Stimulated activated CD4-positive, alpha-beta T cell treated with anti-CD3 and anti-CD28 coated beads, Interleukin-15, amount 100 ng/mL, for 24 hours (primary cell): ENCODE data around the gene BCL2L12.

Source experiments
- DNase-seq: peaks from one replicate; pipeline ENCODE4 v3.0.0-alpha.2; 2020

BCL2L12 gene

DNA sequence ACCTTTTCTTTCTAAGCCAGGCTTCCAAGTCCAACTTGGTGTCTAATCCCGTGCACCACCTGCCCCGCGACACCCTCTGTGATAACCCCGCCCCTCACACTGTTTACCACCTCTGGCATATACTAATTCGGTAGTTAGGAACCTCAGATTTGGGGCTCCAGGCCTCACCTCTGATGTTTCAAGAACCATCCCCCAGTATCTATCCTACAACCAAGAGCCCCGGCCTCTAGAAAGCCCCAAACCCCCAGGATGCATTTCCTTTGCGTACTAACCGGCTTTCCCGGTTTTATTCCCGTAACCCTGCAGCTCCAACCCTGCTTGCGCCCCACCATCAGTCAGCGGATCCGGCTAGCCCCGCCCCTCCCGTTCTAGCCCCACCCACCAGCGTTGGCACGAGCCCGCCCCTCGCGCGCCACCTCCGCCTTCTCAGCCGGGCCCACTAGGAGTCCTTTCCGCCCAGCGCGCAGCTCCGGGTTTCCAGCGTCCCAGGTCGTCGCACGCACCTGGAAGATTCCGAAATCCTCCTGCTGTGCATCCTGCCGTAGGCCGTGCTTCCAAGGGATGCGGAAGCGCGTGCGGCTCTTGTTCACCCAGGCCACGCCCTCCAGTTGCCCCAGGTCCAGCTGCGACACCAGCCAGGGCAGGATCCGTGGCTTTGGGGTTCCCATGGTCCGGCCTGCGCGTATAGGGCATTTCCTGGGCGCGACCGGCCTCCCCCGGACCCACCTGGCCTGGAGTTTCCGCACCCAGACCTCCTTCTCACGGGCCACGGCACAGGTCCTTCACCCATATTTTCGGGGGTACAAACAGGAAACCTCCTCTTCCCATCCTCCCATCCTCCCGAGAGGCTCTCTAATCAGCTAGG, 1.3 kb upstream of the BCL2L12 start:
- DNase-seq: peak; percentile 95

DNA sequence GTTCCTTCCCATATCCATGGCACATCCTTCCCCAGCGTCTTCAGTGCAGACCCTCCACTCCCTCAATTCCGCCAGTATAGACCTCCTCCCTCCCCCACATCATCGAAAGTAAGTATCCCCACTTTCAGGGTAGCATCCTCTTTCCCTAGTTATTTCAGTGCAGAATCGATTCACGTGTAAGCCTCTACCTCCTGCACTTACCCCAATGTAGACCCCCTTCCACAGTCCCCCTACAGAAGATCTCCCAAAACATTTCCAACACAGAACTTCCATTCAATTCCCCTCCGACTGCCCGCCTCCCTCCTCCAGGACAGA, 740 bp upstream of the BCL2L12 start:
- DNase-seq: no peak

DNA sequence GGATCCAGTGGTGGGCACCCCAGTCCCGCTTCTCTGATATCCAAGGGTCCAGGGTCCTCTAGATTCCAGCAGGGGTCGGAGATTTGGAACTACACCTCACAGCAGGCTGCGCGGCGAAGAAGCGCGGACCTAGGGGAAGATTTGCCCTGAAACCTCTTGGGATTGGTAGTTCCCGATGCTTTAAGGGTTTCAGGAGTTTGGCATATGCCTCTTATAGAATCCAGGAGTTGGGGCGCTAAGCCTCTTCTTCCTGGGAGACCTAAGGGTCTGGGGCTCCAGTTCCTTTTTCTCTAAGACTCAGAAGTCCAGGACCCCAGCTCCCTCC, 349 bp downstream of the BCL2L12 start:
- DNase-seq: no peak

DNA sequence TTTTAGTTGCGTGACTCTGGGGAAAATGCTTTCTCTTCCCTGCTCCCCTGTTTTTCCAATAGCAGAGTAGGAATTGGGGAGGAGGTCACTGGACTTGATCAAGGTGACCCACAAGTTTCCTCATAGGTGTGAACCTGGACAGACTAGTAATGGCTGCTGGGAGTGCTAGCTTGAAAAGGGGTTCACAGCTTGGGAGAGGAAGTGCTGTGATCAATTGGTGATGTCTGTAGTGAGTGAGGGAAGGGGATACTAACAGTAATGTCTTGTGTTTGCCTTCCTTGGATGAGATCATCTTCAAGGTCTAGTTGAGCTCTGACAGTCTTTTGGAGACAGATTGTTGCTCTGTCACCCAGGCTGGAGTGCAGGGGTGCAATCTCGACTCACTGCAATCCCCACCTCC, 1.7 kb downstream of the BCL2L12 start:
- DNase-seq: no peak

DNA sequence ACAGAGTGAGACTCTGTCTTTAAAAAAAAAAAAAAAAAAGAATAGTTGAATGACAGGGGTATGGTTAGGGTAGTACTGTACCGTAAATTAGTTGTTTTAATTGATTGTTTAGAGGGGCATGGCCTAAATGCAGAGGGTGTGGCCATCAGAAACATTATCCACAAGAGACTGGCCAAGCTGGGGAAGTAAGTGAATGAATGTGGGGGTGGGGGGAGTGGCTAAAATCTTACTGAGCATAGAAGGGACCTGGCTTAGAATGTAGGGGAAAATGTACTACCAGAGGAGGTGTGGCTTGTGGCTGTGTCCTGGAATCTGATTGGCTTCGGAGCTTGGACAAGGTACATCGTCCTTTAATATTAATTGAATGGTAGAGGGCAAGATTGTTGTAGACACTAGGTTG, 3.8 kb downstream of the BCL2L12 start:
- no peak for DNase-seq

DNA sequence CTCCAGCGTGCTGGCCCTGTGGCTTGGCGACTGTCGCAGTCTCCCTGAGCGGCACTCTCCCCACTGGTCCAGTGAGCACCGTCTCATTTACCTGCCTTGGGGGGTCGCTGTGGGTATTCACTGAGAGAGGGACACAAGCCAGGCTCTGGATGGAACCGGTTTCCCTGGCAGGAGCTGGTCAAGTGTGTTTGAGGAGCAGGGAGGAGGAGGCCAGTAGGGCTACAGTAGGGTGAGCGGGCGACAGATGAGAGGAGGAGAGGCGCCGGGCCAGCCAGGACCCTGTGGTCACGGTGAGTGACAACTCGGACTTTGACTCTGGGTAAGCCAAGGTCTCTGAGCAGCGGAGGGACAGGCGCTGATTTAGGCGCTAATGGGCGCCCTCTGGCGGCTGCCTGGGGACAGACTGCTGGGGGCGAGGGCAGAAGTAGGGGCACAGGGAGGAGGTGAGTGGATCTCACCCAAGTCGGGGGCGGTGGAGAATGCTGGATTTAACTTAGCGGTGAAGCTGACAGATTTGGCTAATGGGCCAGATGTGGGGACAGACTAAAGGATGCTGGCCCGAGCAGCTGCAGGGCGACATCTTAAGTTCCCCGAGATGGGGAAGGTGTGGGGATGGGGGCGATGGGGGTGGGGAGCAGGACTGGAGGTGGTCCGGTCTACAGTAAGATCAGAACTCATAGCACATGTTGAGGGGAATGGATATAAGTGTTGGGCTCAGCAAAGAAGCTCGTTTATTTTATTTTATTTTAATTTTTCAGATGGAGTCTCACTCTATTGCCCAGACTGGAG, 6.6 kb downstream of the BCL2L12 start:
- peak; percentile 83 for DNase-seq

DNA sequence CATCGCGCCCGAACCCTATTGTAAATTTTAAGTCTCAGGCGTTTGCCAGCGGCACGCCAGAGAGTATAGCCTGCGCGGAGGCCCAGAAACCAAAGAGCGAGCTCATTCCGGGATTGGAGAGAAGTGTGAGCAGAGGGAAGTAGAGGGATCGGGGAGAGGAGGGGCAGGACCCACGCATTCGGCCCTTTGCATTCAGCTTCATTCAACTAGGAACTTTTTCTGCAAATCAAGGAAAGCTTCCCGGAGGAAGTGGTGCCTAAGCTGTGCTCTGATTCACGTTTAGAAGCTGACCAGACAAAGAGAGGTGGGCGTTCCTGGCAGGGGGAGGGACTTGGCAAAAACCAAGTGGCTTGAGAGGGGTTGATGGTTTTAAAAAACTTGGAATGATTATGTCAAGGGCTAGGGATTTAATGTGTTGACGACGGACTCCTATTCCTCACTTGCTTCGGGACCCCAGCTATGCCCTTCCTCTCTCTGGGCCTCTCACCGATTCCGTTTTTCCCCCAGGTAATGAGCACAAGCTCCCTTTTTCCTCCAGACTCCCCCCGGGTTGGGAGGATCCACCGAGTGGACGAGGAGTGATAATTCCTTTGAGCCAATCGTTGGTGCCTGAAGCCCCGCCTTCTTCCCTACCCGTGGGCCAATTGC, 10.5 kb downstream of the BCL2L12 start:
- DNase-seq: no peak

DNA sequence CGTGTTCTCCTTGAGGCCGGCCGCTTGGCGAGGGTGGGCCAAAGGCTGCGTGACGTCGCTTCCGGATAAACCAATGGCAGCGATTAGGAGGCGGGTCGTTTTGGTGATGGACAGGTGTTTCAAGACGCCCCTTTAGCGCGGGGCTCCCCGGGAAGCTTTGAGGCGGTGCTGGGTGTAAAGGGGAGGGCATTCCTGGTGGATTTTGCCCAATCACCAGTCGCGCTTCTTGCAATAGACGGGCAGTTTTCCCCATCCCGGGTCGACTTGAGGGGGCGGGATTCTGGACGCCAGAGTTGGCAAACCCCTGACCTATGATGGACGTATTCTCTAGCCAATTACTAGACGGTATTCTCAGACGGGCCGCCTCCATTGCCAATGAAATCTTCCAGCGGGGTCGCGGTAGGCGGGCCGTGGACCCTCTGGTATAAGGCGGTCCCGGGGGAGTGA, 11.1 kb downstream of the BCL2L12 start:
- peak; percentile 99 for DNase-seq

DNA sequence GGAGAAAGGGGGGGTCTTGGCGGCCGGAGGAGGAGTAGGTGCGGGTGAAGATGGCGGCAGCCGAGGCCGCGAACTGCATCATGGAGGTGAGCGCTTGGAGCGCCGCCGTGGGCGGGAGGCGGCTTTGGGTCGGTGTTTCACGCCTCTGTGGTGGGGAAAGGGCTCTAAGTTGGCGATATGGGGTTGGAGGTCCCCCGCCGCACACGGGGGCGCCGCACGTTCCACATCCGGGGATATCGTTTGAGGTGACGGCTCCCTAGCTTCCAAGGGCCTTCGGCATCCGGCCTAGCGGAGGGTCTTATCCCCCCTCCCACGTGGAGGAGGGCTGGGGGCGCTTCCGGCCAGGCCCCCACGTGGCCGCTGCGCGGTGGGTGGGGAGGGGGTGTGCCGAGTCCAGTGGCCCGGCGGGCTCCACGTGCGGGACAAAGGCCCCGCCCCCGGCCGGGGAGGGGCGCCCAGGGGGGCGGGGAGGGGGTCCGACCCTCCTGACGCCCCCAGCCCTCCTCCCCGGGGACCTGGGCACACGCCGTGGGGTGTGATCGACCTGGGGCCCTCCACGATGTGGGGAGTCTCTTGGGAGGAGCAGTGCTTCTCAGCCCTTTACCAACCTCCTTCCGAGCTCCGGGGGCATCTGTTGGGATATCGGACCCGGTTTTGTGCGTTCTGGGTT, 11.6 kb downstream of the BCL2L12 start, which contains the start of gene PRMT1:
PRMT1 (plus strand) TSS at position 41 of the 670 bp plus-strand sequence; CDS start at position 51, 10 bp downstream.
- peak; percentile 72 for DNase-seq

DNA sequence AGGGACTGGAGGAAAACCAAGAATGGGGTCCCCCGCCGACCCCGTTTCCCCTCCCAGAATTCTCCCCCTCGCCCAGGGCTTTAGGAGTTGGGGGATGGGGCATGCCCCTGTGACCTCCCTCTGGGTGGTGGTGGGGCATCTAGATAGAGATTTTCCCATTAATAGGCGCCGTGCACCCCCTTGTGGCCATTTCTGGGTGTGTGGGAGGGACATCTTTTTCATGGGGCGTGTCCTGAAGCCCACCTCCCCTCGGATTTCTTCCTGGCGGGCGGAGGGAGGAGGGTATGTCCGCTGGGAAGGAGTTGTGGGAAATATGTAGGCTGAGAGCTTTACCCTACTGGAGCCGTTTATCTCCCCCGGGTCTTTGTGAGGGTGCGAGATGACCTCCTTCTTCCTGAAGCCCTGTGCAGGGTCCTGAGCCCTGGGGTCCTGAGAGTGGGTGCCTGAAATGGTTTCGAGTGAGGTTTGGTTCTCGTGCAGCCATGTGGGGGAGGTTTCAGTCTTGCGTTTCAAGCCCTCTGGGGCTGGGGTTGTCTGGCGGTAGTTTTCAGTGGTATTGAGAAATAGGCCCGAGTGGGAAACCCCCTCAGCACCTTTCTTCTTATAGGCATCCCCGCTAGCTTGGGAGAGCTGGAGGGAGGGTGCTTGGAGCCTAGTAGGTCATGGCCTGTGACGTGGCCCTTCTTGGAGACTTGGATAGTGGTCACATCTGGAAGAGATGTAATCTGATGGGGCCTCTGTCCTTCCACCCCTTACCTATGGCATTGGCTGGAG, 12.4 kb downstream of the BCL2L12 start:
- DNase-seq: peak; percentile 85

DNA sequence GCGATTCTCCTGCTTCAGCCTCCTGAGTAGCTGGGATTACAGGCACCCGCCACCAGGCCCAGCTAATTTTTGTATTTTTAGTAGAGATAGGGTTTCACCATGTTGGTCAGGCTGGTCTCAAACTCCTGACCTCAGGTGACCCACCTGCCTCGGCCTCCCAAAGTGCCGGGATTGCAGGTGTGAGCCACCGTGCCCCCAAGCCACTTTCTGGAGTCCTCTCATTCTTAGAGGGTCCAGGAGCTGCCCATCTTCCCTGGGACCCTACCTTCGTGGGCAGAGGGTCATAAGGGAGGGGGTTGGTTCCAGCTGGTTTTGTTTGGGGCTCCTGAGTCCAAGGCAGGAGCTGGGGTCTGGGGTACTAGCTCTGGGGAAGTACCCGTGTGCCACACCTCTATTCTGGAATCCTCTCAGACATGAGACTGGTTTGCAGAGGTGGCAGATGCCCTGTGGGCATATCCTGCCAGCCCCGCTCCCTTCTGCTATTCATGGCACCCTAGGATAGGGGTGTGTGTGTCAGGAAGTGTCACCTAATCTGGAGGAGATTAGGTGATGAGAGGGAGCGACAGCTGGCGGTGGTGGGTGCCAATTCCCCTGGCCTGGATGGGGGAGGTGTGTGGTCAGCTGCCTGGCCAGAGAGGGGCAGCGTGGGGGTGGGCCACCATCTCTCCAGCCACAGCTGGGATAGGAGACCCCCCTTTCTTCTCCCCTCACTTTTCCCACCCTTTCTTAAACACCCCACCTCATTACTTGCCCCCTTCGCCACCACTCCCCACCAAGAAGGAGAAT, 13.4 kb downstream of the BCL2L12 start:
- DNase-seq: no peak

DNA sequence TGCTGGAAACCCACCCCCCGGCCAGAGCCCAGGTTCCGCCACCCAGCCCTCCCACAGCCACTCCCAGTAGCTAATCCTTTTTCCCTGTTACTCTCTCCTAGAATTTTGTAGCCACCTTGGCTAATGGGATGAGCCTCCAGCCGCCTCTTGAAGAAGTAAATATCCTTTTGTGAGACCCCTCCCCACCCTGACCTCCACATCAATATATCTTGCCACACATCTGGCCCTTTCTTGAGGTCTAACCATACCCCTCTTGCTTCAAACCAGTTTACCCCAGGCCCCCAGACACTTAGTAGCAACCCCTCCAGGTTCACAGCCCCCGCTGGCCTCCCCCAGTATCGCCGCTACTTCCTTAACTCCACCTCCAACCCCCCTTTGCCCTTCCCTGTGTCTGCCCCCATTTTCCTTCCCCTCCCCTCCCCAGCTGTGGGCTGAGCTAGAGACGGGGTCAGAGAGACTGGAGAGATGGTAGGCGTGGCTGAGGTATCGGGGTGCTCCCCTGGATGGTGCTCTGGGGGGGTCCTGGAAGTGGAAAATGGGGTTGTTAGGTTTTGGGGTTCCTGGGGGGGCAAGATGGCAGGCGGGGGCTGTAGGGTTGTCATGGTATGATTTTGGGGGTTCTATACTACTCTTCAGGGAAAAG, 14.2 kb downstream of the BCL2L12 start:
- DNase-seq: no peak

DNA sequence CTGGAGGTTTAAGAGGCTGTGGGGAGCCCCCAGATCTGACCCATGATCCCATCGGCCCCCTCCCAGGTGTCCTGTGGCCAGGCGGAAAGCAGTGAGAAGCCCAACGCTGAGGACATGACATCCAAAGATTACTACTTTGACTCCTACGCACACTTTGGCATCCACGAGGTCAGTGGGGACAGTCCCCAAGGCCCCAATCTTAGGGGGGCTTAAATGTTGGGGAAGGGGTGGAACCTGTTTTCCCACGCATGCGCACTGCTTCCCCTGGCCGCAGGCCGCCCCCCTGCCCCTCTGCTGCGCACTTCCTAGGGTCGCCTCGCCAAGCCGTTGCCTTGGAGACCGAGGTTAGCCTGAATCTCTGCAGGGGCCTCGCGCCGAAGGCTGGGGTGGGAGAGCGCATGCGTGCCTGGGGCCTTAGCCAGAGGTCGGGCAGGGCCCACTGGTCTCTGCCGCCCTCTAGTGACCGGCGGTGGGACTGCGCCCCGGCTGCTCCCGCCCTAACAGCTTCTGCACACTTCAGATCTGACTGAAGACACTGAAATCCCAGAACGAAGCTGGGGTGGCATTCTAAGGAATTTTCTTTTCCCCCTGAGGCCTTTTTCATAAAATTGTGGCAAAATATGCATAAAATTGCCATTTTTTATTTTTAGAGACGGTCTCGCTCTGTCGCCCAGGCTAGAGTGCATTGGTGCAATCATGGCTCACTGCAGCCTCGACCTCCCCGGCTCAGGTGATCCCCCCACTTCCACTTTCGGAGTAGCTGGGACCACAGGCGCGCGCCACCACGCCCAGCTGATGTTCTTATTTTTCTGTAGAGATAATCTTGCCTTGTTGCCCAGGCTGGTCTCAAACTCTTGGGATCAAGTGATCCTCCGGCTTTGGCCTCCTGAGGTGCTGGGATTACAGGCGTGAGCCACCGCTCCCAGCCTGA, 15.0 kb downstream of the BCL2L12 start:
- peak; percentile 97 for DNase-seq

DNA sequence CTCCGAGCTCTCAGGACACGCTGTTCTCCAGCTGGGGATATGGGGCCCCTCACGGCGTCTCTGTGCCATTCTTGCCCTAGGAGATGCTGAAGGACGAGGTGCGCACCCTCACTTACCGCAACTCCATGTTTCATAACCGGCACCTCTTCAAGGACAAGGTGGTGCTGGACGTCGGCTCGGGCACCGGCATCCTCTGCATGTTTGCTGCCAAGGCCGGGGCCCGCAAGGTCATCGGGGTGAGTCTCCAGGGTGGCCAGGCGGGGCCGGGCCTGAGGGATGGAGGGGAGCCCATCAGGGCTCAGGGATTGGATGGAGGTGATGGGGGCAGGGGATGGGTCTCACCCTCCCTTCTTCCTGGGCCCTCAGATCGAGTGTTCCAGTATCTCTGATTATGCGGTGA, 16.1 kb downstream of the BCL2L12 start:
- no peak for DNase-seq

DNA sequence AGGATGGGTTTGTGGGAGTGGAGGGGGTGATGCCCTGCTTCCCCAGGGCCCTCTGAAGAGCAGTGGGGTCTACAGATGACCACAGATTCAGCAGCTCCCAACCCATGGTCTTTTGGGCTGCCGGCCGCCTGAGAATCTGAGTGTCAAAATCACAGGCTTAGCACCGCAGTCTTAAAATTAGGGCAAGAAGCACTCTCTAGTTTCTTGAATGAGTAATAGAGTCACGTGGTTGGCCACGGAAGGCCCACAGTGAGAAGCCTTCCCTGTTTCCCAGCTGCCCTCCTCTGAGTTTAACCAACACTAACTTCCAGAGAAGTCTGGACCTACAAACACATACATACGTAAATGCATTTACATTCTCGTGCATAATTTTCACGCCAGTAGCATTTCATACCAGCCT, 16.5 kb downstream of the BCL2L12 start:
- no peak for DNase-seq

DNA sequence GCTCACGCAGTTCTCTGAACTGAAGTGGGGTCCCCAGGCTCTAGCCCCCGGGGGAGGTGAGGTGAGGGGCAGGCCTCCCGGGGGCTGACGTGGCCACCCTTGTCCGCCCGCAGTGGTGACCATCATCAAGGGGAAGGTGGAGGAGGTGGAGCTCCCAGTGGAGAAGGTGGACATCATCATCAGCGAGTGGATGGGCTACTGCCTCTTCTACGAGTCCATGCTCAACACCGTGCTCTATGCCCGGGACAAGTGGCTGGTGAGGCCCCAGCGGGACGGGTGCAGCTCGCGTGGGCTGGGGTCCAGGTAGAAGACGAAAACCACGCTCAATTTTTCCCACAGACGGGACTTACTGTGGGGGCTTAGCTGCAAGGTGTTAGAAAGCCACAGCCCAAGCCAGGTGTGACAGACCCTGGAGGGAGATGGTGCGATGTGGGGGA, 18.1 kb downstream of the BCL2L12 start:
- no peak for DNase-seq

DNA sequence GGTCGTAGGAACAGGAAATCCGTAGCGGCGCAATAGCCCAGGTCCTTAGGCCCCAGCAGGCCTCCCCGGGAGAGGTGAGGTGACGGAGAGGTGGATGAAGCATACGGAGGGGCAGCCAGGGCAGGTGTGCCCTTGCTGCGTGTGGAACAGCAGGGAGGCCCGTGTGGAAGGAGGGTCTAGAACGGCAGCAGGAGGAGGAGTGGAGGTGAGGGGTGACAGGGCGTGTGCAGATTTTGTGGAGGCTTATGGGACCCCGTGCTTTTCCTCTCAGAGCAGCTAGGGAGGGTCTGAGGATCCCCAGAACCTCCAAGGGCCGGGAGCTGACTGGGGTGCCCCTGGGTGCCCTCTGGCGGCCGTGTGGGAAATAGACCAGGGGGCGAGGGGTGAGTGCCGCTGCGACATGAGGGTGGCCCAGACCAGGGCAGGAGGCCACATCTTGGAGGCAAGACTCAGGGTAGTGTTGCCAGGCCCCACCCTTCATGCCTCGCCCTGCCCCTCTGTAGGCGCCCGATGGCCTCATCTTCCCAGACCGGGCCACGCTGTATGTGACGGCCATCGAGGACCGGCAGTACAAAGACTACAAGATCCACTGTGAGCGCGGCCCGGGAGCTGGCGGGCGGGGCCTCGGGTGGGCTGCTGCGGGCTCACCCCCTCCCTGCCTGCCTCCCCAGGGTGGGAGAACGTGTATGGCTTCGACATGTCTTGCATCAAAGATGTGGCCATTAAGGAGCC, 18.7 kb downstream of the BCL2L12 start:
- no peak for DNase-seq

DNA sequence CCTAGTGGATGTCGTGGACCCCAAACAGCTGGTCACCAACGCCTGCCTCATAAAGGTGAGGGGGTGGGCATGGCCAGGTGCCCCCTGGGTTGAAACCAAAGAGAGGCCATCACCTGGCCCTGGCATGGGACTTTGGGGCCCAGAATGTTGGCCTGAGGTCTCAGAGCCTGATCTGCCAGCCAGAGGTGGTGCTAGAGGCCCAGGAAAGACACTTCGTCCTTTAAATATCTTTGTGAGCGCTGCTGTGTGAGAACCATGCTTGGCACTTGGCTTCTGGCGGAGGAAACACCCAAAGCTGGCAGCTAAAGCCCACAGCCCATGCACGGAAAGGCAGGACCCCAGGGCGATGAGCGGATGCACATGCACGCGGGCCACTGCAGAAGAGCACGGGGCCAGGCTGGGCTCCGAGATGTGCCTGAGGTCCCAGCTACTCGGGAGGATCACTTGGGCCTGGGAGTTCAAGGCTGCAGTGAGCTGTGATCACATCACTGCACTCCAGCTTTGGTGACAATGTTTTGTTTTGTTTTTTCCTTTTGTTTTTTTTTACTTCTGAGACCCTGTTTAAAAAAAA, 19.3 kb downstream of the BCL2L12 start:
- no peak for DNase-seq

DNA sequence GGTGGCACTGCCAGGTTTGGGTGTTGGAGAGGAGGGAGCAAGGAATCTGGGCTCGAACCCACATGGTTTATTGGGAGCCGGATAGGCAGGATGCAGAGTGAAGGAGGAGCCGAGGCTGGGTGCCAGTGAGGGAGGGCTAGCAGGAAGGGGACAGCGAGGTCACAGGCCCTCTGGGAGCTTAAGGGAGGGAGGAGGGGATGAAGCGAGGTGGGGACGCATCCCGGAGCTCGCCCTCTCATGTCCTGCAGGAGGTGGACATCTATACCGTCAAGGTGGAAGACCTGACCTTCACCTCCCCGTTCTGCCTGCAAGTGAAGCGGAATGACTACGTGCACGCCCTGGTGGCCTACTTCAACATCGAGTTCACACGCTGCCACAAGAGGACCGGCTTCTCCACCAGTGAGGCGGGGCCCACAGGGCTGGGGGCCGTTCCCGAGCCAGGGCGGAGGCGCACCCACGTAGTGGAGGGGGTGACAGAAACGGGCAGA, 20.2 kb downstream of the BCL2L12 start:
- DNase-seq: no peak
